Measurements from ENCODE around the gene LRRTM2.

LRRTM2 gene

DNA sequence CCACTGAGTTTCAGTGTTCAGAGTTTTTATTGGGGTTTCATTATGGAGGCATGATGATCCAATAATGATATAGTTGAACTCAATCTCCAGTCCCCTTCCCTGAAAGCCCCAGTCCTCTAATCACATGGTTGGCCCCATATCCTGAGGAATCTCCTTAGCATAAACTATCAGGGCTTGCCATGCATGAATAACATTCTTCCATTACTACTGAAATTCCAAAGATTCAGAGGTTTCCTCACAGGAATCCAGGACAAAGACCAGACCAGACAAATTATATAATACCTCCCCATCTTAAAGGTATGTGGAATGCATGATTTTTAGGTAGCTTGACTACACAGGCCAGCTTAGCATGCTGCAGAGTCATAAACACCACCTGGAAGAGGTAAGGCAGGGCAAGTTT, 15.5 kb upstream of the LRRTM2 start:
- DNase-seq (ENCODE audit: insufficient read length, low spot score) = no peak
- no peak for FAIRE-seq
- TF ChIP-seq POLR2AphosphoS5 (IDR thresholded peaks at IDR 0.05; ENCODE audit: low read depth, low read length) = no peak
- TF ChIP-seq POU2F2 (IDR thresholded peaks at IDR 0.05; ENCODE audit: low read depth, low read length) = no peak
- no peak for TF ChIP-seq PAX5 (IDR thresholded peaks at IDR 0.05; ENCODE audit: insufficient read depth, low read length, severe bottlenecking)
- TF ChIP-seq SPI1 (IDR thresholded peaks at IDR 0.05; ENCODE audit: low read depth, low read length) = no peak

DNA sequence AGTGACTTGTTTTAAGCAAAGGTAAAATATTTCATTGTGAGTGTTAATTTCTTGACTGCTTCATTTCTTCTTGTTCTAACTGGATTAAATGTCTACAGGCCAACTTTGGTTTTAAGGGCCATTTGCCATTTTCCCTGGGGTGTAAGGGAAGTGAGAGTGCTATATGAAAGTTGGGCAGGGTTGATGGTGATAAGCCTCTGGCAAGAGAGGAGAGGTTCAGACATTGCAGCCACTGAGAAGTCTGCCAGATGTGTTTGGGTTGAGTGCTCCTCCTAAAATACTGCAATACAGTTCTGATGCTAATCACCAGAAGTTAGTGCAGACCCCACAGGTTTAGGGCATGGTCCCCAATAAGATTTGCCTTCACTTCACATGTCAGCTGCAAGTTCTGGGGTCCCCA, 14.9 kb upstream of the LRRTM2 start:
- DNase-seq (ENCODE audit: insufficient read length, low spot score) (no peak), FAIRE-seq (no peak)
- TF ChIP-seq POLR2AphosphoS5 (IDR thresholded peaks at IDR 0.05; ENCODE audit: low read depth, low read length) (no peak), TAF1 (IDR thresholded peaks at IDR 0.05; ENCODE audit: low read depth, low read length) (no peak), POU2F2 (IDR thresholded peaks at IDR 0.05; ENCODE audit: low read depth, low read length) (no peak), POLR2A (IDR thresholded peaks at IDR 0.05; ENCODE audit: low read depth, low read length) (no peak), SPI1 (IDR thresholded peaks at IDR 0.05; ENCODE audit: low read depth, low read length) (no peak), PAX5 (IDR thresholded peaks at IDR 0.05; ENCODE audit: insufficient read depth, low read length, severe bottlenecking) (no peak)

DNA sequence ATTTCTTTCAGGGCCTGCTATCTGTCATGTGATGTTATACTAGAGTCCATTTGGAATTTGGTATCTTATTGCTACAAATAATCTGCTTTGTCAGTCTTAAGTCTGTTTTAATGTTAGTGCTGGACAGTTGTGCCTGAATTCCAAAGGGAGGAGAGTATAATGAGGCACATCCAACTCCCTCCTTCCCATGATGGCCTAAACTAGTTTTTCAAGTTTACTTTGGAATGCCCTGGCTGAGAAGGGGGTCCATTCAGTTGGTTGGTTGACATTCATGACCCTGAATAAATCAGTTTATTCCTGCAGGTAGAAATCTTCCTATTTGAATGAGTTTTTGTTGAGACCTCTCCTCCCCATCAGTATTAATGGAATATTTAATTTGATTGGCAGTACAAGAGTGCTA, 9.4 kb upstream of the LRRTM2 start:
- FAIRE-seq = peak; percentile 5
- DNase-seq (ENCODE audit: insufficient read length, low spot score) = no peak
- TF ChIP-seq POLR2A (IDR thresholded peaks at IDR 0.05; ENCODE audit: low read depth, low read length) (no peak), POU2F2 (IDR thresholded peaks at IDR 0.05; ENCODE audit: low read depth, low read length) (no peak), POLR2AphosphoS5 (IDR thresholded peaks at IDR 0.05; ENCODE audit: low read depth, low read length) (no peak), PAX5 (IDR thresholded peaks at IDR 0.05; ENCODE audit: insufficient read depth, low read length, severe bottlenecking) (no peak), TAF1 (IDR thresholded peaks at IDR 0.05; ENCODE audit: low read depth, low read length) (no peak), SPI1 (IDR thresholded peaks at IDR 0.05; ENCODE audit: low read depth, low read length) (no peak)

DNA sequence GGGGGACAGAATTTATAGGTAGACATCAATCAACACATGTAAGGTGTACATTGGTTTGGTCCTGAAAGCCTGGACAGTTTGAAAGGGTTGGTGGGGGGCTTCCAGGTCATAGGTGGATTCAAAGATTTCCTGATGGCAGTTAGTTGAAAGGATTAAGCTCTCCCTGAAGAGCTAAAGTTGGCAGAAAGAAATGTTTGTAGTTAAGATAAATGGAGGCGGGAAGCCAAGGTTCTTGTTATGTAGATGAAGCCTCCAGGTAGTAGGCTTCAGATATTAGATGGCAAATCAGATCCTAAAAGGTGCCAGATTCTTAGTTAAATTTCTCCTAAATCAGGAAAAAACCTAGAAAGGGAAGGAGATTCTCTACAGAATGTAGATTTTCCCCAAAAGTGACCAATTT, 9.0 kb upstream of the LRRTM2 start:
- peak; percentile 47 for FAIRE-seq
- no peak for DNase-seq (ENCODE audit: insufficient read length, low spot score)
- TF ChIP-seq TAF1 (IDR thresholded peaks at IDR 0.05; ENCODE audit: low read depth, low read length) (no peak), POU2F2 (IDR thresholded peaks at IDR 0.05; ENCODE audit: low read depth, low read length) (no peak), POLR2AphosphoS5 (IDR thresholded peaks at IDR 0.05; ENCODE audit: low read depth, low read length) (no peak), SPI1 (IDR thresholded peaks at IDR 0.05; ENCODE audit: low read depth, low read length) (no peak), POLR2A (IDR thresholded peaks at IDR 0.05; ENCODE audit: low read depth, low read length) (no peak), PAX5 (IDR thresholded peaks at IDR 0.05; ENCODE audit: insufficient read depth, low read length, severe bottlenecking) (no peak)

DNA sequence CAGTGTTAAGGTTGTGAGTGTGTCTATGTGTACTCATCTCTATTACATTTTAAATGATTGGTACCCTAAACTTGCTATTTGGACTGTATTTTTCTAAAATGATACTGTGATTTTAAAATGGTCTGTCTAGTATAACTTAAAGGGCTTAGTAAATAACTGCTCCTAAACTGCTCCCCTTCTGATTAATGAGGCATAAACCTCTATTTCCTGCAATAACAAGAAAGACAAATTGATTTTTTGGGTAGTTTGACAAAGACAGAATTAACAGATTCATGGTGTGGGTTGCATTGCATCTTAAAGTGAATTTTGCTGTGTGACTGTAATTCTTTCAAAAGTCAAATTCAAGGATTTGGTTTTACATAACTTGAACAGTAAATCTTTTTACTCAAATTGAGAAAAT, 8.1 kb upstream of the LRRTM2 start:
- DNase-seq (ENCODE audit: insufficient read length, low spot score) = no peak
- TF ChIP-seq POLR2AphosphoS5 (IDR thresholded peaks at IDR 0.05; ENCODE audit: low read depth, low read length) = no peak
- no peak for TF ChIP-seq POU2F2 (IDR thresholded peaks at IDR 0.05; ENCODE audit: low read depth, low read length)
- TF ChIP-seq PAX5 (IDR thresholded peaks at IDR 0.05; ENCODE audit: insufficient read depth, low read length, severe bottlenecking) = no peak
- no peak for TF ChIP-seq SPI1 (IDR thresholded peaks at IDR 0.05; ENCODE audit: low read depth, low read length)
- TF ChIP-seq POLR2A (IDR thresholded peaks at IDR 0.05; ENCODE audit: low read depth, low read length) = no peak
- no peak for FAIRE-seq

DNA sequence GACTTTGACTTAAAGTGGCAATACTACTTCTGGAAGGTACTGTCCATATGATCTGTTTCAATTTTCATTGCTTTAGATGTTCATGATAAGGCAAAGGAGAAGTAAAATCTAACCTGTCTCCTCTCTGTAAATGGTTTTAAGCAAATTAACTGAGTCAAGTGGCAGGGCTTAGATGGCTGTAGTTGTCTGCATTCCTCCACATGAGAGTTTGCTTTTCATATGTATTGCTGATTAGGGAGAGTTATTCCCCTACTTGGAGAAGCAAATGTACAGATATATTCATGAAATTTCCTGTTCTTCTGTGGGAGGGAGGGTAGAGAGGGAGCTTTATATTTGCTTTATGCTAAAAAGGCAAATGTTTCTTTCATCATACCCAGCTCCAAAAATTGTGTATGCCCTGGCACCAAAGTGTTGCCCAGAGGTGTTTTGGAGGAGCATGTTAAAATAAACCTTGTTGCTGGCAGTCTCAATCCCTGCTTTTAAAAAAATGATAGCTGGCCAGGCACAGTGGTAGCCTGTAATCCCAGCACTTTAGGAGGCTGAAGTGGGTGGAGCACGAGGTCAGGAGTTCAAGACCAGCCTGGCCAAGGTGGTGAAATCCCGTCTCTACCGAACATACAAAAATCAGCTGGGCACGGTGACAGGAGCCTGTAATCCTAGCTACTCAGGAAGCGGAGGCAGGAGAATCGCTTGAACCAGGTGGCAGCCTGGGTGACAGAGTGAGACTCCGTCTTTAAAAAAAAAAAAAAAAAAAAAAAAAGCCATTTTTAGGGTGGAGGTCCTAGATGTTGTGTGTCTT, 3.5 kb upstream of the LRRTM2 start:
- TF ChIP-seq POLR2AphosphoS5 (IDR thresholded peaks at IDR 0.05; ENCODE audit: low read depth, low read length) (no peak), PAX5 (IDR thresholded peaks at IDR 0.05; ENCODE audit: insufficient read depth, low read length, severe bottlenecking) (no peak), POU2F2 (IDR thresholded peaks at IDR 0.05; ENCODE audit: low read depth, low read length) (no peak), TAF1 (IDR thresholded peaks at IDR 0.05; ENCODE audit: low read depth, low read length) (no peak), POLR2A (IDR thresholded peaks at IDR 0.05; ENCODE audit: low read depth, low read length) (no peak), SPI1 (IDR thresholded peaks at IDR 0.05; ENCODE audit: low read depth, low read length) (no peak)
- DNase-seq (ENCODE audit: insufficient read length, low spot score) (no peak), FAIRE-seq (no peak)

DNA sequence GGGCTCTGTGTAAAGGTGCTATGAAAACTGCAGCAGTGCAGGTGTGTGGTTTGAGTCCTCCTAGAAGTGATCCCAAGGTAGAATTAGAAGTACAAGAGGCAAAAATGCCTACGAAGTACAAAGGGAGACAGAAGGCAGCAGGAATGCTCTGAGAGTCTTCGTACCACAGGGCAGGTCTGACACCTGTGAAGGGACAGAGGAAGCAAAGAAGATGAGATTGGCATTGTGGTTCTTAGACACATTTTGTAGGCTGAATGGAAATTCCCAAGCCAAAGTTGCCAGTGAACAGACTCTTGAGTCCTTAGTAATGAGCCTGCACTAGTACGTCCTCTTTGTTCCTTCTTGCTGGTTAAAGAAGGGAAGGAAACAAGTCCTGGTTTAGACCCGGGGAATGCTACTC, 1.7 kb upstream of the LRRTM2 start:
- FAIRE-seq (no peak), DNase-seq (ENCODE audit: insufficient read length, low spot score) (no peak)
- TF ChIP-seq POLR2AphosphoS5 (IDR thresholded peaks at IDR 0.05; ENCODE audit: low read depth, low read length) (no peak), SPI1 (IDR thresholded peaks at IDR 0.05; ENCODE audit: low read depth, low read length) (no peak)

DNA sequence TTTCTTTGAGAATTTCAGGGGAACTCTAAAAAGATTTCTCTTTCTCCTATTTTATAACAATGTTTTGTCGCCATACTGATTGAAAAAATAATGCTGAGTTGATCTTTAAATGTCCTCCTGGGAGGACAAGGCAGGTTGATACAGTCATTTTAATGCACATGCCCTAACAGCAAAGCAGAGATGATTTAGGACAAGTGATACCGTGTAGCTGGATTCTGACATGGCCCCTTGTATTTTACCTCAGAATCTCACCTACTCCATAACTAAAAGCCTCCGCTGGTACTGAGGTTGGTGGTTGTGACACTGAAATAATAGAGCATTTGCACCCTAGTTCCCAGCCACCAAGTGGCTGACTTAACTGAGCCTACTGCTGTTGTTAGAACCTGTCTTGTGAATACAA, 811 bp upstream of the LRRTM2 start:
- DNase-seq (ENCODE audit: insufficient read length, low spot score) = no peak
- TF ChIP-seq POU2F2 (IDR thresholded peaks at IDR 0.05; ENCODE audit: low read depth, low read length) (no peak), TAF1 (IDR thresholded peaks at IDR 0.05; ENCODE audit: low read depth, low read length) (no peak), POLR2A (IDR thresholded peaks at IDR 0.05; ENCODE audit: low read depth, low read length) (no peak), PAX5 (IDR thresholded peaks at IDR 0.05; ENCODE audit: insufficient read depth, low read length, severe bottlenecking) (no peak), SPI1 (IDR thresholded peaks at IDR 0.05; ENCODE audit: low read depth, low read length) (no peak), POLR2AphosphoS5 (IDR thresholded peaks at IDR 0.05; ENCODE audit: low read depth, low read length) (no peak)
- FAIRE-seq = no peak

DNA sequence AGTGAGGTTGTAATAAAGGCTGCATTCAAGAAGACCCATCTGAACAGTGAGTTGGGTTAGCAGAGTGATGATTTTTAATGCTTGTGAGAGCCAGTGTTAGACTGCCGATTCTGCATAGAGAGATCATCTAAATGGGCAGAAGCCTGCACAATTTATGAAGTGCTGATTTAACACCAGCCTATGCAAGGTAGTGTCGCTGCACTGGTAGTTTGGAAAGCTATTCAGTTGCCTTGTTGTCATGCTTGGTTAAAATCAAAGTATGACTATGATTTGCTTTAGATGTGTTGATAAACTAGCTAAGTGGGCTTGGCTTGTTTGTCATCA, 379 bp upstream of the LRRTM2 start:
- FAIRE-seq (no peak), DNase-seq (ENCODE audit: insufficient read length, low spot score) (no peak)
- TF ChIP-seq POLR2AphosphoS5 (IDR thresholded peaks at IDR 0.05; ENCODE audit: low read depth, low read length) (no peak), POLR2A (IDR thresholded peaks at IDR 0.05; ENCODE audit: low read depth, low read length) (no peak), POU2F2 (IDR thresholded peaks at IDR 0.05; ENCODE audit: low read depth, low read length) (no peak), TAF1 (IDR thresholded peaks at IDR 0.05; ENCODE audit: low read depth, low read length) (no peak), SPI1 (IDR thresholded peaks at IDR 0.05; ENCODE audit: low read depth, low read length) (no peak), PAX5 (IDR thresholded peaks at IDR 0.05; ENCODE audit: insufficient read depth, low read length, severe bottlenecking) (no peak)

DNA sequence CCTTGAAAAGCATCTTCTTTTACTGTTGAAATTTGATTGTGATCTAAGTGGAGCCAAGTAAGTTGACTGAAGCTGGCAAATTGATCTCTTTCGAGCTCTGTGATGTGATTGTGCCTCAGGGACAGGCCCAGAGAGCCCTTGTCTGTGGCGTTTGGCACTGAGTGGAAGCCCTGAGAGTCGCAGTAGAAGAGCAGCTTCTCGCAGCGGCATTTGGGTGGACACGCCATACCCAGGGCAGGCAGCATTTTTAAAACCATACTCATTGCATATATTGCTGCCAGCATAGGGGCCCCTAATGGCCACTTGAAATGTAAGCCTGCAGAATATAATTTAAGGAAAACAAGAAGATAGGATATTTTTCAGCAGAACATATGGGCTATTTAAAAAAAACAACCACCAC, 894 bp downstream of the LRRTM2 start:
- FAIRE-seq = no peak
- no peak for TF ChIP-seq SPI1 (IDR thresholded peaks at IDR 0.05; ENCODE audit: low read depth, low read length)
- DNase-seq (ENCODE audit: insufficient read length, low spot score) = no peak
